Epithelial cell of esophagus (primary cell): Measurements from ENCODE around the gene PHKG2.

ENCODE experiments used
- DNase-seq: peaks from one replicate; pipeline ENCODE4 v3.0.0; 2010; ENCODE audit warnings: low read depth
- H3K4me3 ChIP-seq: 2 replicates; pipeline ENCODE4 v1.5.1; 2011; ENCODE audit warnings: mild to moderate bottlenecking, low read length, control low read depth
- TF ChIP-seq, protein P1 (sequence below): IDR thresholded peaks from 2 replicates; pipeline ENCODE4 v1.5.1; 2011; ENCODE audit warnings: low read depth, mild to moderate bottlenecking, low read length, control low read depth, inconsistent platforms; ENCODE audit not compliant: insufficient read depth; ENCODE audit errors: missing control alignments

PHKG2 gene

GRCh38 chr16:30758988-30759491 lies 10.8 kb downstream of the PHKG2 start:
- H3K4me3 ChIP-seq: no peak overlapping the region
- no peak for DNase-seq
- TF ChIP-seq, protein P1, sequence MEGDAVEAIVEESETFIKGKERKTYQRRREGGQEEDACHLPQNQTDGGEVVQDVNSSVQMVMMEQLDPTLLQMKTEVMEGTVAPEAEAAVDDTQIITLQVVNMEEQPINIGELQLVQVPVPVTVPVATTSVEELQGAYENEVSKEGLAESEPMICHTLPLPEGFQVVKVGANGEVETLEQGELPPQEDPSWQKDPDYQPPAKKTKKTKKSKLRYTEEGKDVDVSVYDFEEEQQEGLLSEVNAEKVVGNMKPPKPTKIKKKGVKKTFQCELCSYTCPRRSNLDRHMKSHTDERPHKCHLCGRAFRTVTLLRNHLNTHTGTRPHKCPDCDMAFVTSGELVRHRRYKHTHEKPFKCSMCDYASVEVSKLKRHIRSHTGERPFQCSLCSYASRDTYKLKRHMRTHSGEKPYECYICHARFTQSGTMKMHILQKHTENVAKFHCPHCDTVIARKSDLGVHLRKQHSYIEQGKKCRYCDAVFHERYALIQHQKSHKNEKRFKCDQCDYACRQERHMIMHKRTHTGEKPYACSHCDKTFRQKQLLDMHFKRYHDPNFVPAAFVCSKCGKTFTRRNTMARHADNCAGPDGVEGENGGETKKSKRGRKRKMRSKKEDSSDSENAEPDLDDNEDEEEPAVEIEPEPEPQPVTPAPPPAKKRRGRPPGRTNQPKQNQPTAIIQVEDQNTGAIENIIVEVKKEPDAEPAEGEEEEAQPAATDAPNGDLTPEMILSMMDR: no peak

- H3K4me3 ChIP-seq: no peak overlapping the region
- TF ChIP-seq, protein P1: no peak
- DNase-seq: no peak
These were observed 11.9 kb downstream of the PHKG2 start for GRCh38 chr16:30760001-30760559.

- no peak for DNase-seq
- TF ChIP-seq, protein P1: no peak
These were observed 12.6 kb downstream of the PHKG2 start for GRCh38 chr16:30760577-30761426.

GRCh38 chr16:30761427-30761927 lies 13.3 kb downstream of the PHKG2 start:
- peak overlapping the region; percentile 94 for H3K4me3 ChIP-seq
- peak; percentile 64 for DNase-seq
- TF ChIP-seq, protein P1: no peak

More at GRCh38 chr16:30760577-30761426, 12.6 kb downstream of the PHKG2 start:
- H3K4me3 ChIP-seq: peak overlapping the region; percentile 94

GRCh38 chr16:30761928-30762902 lies 14.0 kb downstream of the PHKG2 start, which contains the start of the genes CFAP119 and RNF40:
TSS of gene CFAP119 (minus strand) at chr16:30762062. CDS start at chr16:30761748, 314 bp downstream.
TSS of gene RNF40 (plus strand) at chr16:30762322. CDS start at chr16:30762546, 224 bp downstream.
- peak; percentile 98 for DNase-seq
- peak within 1 kb of the TSS; percentile 94 for H3K4me3 ChIP-seq
- TF ChIP-seq, protein P1: no peak
